ENCODE results near the gene ATP9B.
A peak's percentile ranks its signal among the peaks of the same experiment; 100 is the strongest.
"Not testable (repeated sequence)": the region's sequence is repeated elsewhere in the genome, so short reads cannot be mapped to it uniquely, and the experiment has no call there.

The ATP9B gene

GRCh38 chr18:79246309-79247108 lies 177.3 kb downstream of the ATP9B start:
- peak; percentile 80 for DNase-seq

- no peak for DNase-seq
Measured at GRCh38 chr18:79248495-79249060, 179.4 kb downstream of the ATP9B start.

DNA sequence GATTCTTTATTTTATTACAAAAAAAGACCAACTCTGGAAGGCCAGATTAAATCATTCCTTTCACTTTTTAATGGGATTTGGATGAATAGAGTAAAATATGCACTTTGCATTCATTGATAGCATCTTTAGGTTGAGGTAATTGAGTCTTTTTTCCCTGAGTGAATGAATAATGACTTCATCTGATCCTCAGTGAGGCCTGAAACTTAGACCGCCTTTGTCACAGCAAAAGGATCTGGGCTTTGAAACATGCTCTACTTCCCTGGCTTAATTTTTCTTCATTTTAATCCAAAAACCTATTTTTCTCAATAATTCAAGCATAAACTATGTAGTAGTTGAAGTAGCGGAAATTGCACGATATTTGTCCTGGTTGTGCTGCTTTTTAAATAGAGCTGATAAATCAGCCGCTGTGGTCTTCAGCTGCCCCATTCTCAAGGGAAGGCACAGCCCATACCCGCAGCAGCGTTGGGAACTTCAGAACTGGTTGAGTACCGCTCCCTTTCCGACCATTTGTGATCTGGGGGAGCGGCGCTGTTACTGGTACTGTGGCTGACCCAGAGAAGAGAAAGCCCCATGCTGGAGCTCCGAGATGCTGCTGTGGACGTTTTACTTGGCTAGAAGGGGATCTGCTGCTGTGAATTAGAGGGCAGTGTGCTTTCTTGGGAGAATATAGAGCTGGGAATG lies 181.2 kb downstream of the ATP9B start:
- DNase-seq: no peak

- no peak for DNase-seq
Measured at GRCh38 chr18:79251021-79251420, 181.8 kb downstream of the ATP9B start.

DNA sequence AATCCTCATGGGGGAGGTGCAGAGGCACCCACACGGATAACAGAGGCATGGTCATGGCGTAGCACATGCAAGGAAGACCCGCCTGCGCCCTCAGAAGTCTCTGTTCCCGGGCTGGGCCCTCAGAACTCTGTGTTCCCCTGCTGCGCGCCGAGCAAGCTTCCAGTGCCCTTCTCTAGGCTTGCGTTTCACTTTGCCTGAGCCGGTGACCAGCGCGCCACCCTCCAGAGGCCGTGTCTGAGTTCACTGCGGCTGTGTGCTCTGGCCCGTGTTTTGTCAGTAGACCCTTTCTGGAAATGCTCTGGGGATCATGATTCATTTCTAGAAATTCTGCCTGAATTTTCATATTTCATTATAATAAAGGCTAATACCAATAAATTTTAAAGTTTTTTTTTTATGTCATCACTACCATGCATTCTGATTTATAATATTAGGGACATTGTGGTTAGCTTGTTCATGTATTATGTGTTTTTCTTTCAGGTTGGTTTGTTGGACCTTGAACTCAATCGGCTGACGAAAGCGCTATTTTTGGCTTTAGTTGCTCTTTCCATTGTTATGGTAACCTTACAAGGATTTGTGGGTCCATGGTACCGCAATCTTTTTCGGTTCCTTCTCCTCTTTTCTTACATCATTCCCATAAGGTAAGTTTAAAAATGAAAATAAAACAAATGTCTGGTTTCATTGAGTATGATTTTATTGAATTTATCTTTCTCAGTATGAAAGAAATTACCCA lies 183.9 kb downstream of the ATP9B start:
- DNase-seq: no peak

- no peak for DNase-seq
Measured at GRCh38 chr18:79257480-79257879, 188.3 kb downstream of the ATP9B start.

DNA sequence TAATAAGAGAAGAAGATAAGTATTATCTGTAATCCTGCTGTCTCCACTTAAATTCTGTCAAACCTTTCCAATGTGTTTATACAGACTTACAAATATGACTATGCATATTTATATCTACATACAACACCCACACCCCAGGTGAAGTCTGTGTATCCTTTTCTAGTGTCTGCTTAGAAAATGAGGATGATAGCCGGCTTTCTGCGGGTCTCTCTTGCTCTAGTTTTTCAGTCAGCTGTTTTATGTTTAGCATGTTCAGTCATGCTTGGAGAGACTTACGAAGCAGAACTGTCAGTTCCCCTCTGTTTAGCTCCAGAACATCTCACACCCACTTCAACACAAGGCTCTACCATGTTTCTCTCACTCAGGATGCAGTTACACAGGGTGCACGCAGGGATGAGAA lies 189.3 kb downstream of the ATP9B start:
- DNase-seq: no peak

- no peak for DNase-seq
Measured at GRCh38 chr18:79259218-79259617, 190.0 kb downstream of the ATP9B start.

GRCh38 chr18:79260023-79260422 lies 190.8 kb downstream of the ATP9B start:
- DNase-seq: no peak

DNA sequence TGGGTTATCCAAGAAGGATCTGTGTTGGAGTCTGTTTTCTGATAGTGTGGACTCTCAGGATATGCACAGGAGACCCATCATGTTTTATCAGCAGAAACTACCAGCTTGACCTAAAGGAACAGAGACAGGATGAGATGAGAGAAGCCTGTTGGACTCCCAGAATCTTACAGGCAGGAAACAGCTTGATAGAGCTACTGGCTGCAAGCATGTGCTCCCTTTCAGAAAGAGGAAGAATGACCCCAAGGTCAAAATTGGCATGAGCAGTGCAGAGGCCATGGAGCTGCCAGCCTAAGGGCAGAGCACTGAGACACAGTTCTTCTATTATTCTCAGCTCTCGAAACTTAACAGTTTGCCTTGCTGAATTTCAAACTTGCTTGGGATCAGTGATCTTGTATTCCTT lies 191.3 kb downstream of the ATP9B start:
- no peak for DNase-seq

DNA sequence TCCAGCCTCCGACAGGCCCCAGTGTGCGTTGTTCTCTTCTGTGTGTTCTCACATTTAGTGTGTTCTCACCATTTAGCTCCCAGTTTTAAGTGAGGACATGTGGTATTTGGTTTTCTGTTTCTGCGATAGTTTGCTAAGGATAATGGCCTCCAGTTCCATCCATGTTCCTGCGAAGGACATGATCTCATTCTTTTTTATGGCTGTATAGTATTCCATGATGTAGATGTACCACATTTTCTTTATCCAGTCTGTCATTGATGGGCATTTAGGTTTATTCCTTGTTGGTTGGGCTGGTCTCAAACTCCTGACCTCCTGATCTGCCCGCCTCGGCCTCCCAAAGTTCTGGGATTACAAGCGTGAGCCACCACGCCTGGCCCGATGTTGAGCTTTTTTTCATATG lies 195.9 kb downstream of the ATP9B start:
- DNase-seq: not testable (repeated sequence)

- not testable (repeated sequence) for DNase-seq
Measured at GRCh38 chr18:79271812-79272211, 202.6 kb downstream of the ATP9B start.

DNA sequence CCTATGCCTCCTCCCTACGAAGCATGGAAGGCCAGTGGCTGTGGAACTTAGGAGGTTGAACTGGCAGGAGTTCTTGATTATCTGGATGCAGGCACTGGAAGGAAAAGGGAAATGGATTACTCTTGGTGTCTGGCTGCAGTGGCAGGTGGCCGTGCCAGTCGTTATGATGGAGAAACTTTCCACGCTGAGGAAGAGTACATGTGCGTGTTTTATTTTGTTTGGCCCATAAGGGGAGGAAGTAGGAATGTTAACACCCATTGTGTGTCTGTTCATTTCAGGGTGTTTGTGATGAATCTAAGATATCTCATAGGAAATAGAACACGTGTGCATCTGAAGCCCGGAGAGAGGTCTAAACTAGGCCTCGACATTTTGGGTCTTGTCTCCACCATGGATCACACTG lies 203.7 kb downstream of the ATP9B start:
- no peak for DNase-seq

- DNase-seq: no peak
Measured at GRCh38 chr18:79274823-79275222, 205.6 kb downstream of the ATP9B start.

DNA sequence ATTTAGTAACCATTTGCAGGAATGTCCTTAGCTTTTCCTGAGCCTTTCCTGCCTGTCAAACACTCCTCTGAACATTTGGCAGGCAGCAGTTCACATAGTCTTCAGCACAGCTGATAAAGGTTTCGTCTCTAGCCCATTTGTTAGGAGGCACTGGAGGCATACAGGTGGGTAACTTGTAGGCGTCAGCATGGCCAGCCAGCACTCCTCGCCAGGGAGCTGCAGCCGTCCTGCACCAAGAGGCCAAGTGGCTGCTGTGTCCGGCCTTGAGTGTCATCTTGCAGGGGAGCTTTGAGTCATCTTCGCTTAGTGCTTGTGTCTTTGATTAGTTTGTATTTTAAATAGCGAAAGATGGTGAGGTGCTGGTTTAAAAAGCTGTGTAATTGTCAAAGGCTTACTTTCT lies 206.3 kb downstream of the ATP9B start:
- DNase-seq: no peak

DNA sequence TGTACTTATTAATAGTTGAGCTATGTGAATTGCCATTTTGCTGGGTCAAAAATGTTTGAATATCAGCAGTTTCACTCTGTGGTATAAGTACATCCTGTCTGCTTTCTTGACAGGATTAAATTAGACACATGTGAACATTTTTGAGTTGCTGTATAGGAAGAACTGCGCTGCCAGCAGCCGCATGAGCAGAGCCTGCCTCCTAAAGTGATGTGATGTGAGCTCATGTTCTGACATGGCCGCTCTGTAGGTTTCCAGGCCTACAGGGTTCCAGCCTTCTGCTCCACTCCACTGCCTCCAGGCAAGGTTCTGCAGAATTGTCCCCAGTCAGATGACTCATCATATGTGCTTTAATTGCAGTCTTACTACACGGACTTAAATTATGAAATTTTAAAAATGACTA lies 206.8 kb downstream of the ATP9B start:
- DNase-seq: no peak

DNA sequence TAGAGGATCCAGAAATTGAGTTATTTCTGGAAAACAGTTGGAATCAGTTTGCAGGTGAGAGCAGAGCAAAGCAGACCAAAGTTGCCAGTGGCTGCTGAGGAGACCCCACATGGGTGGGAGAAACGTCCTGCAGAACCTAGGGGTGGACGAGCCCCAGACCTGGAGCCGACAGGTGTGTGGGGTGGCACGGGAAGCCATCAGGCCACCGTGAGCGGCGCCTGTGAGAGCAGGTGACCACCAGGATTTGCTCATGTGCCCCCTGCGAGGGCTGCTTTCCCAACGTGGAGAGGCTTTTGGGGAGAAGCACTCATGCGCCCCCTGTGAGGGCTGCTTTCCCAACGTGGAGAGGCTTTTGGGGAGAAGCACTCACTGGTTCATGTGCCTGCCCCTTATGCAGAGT lies 209.7 kb downstream of the ATP9B start:
- no peak for DNase-seq

DNA sequence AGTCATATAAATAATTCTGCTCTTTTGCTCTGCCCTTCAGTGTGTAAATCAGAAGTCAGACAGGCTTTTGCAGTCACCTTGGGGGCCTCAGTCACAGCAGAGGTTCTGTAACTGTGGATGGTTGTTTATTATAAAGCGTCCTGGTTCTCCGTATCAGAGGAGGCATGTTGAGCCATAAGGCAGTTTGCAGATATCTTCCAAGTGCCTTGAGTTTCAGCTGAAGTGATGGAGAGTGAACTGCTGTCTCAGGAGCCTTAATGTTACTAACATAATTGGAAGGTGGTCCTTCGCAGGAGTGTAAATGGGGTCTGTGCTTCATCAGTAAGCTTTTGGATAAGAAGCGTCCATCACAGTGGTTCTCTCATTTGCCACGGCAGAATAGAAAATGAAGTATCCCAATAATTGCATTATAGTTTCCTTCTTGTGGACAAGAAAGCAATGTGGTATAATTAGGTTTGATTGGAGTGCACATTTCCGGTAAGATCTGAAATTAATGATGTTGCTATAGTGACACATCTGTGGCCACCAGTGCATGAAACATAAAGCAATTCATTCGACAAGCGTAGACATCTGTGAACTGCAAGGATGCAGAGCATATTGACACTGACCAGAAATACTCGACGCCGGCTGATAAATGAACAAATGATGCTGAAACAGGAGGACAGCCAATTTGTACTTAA lies 214.1 kb downstream of the ATP9B start:
- no peak for DNase-seq

DNA sequence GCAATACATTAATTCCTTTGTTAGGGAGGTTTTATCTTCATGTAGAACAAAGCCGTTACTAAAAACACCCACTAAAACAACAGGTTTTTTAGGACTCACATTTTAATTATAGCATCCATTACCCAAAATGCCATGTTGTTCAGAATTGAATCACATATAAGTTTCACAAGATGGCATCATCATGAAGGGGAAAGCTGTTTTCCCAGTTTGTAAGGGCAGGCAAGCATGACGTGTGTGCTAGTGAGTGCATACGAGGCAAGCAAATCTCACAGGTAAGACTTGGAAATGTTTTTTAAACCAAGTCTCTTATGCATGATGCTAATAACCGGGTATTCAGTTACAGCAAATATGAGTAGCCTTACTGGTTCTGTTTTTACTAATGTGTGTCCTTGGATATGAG lies 214.7 kb downstream of the ATP9B start:
- DNase-seq: no peak

GRCh38 chr18:79285191-79285590 lies 216.0 kb downstream of the ATP9B start:
- DNase-seq: not testable (repeated sequence)

DNA sequence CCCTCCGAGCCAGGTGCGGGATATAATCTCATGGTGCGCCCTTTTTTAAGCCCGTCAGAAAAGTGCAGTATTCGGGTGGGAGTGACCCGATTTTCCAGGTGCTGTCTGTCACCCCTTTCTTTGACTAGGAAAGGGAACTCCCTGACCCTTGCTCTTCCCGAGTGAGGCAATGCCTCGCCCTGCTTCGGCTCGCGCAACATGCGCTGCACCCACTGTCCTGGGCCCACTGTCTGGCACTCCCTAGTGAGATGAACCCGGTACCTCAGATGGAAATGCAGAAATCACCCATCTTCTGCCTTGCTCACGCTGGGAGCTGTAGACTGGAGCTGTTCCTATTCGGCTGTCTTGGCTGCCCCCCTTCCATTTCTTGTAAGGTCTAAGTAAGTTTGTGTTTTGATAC lies 221.2 kb downstream of the ATP9B start:
- not testable (repeated sequence) for DNase-seq

DNA sequence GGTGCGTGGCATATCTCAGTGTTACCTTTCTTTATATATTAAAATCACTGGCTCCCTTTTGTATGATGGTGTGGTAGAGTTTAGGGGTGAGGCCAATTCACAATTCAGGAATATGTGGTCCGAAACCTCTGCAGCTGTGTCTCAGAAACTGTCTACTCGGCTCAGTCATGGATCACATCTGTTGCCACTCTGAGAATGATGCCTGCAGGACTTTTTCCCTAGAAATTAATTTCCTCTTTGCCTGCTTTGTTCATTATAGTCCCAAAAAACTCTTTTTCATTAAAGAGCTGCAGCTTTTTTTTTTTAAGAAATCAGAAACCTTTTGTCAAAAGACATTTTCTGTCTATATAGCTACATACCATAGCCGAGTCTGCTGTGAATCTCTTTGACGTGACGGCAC lies 221.7 kb downstream of the ATP9B start:
- DNase-seq: no peak

DNA sequence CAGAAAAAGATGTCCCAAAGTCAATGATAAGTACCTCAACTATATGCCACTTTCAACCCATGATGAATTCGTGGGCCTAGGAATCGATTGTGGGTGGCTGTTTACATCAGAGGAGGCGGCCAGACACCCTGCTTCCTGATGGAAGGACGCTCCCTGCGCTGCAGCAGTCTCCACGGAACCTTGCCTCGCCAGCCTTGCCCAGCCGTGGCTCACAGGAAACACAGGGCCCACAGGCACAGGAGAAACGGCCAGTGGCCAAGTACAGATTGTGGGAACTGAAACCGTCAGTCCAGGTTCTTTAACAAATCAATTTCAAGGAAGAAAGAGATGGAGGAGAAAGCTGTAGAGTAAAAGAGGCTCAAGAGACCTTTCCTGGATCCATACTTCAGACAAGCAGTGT lies 225.0 kb downstream of the ATP9B start:
- no peak for DNase-seq

All from NCI-H510A (cell line).